Measurements from ENCODE around the gene BMPR1B. TPM values are rescaled to one million over a fixed set of nuclear protein-coding genes. Genes with fewer than 3 reads are reported as not detected.

Gene BMPR1B
- total and polyA plus RNA-seq, 2 of the 4 experiments (the other 2 are of a cell fraction), result 0.24 to 0.90 TPM

- Histone ChIP-seq H3K4me1 (ENCODE audit: control insufficient read depth, insufficient read depth, low read length) (no peaks in the 10 kb centered on the region), H4K91ac (ENCODE audit: insufficient read depth, low read depth, low read length) (no peak overlapping the region), H2BK20ac (ENCODE audit: low read depth, low read length) (no peak overlapping the region), H2BK15ac (ENCODE audit: low read depth, low read length) (no peak overlapping the region), H3K27me3 (ENCODE audit: control insufficient read depth, insufficient read depth, low read length) (peaks cover 13% of the 10 kb centered on the region), H3K9me1 (ENCODE audit: insufficient read depth, low read length) (no peaks in the 10 kb centered on the region), H2AK5ac (ENCODE audit: low read depth, low read length) (no peak overlapping the region), H3K56ac (ENCODE audit: extremely low read depth, insufficient read depth, low read length) (no peak overlapping the region), H3K14ac (replicated peaks; ENCODE audit: low read depth, low read length) (no peak overlapping the region), H2BK5ac (ENCODE audit: low read depth, low read length, poor library complexity, severe bottlenecking) (no peak overlapping the region), H3K36me3 (ENCODE audit: control insufficient read depth, insufficient read depth, low read length) (no peaks in the 10 kb centered on the region), H3K4me2 (ENCODE audit: low read depth, low read length) (no peak overlapping the region), H2AFZ (replicated peaks; ENCODE audit: low read length, poor library complexity) (no peak overlapping the region), H3K4ac (ENCODE audit: low read depth, low read length) (no peak overlapping the region), H2AK9ac (replicated peaks; ENCODE audit: low read depth, low read length, poor library complexity) (no peak overlapping the region), H4K20me1 (ENCODE audit: insufficient read depth, low read length) (no peaks in the 10 kb centered on the region), H3K9me3 (ENCODE audit: control insufficient read depth, insufficient read depth, low read length) (no peaks in the 10 kb centered on the region), H3K79me1 (ENCODE audit: low read depth in 1 of 2, low read length in 2 of 2) (no peaks in the 10 kb centered on the region), H3K18ac (ENCODE audit: low read depth, low read length) (no peak overlapping the region), H3K4me3 (ENCODE audit: insufficient read depth, low read depth, low read length) (no peak overlapping the region), H2BK120ac (ENCODE audit: low read depth, low read length) (no peak overlapping the region), H4K5ac (ENCODE audit: low read depth, low read length) (no peak overlapping the region), H3K23ac (ENCODE audit: low read depth, low read length) (no peak overlapping the region), H3K9ac (ENCODE audit: low read depth, low read length) (no peak overlapping the region), H4K8ac (ENCODE audit: low read depth in 2 of 2, low read length in 2 of 2) (no peak overlapping the region), H3K27ac (ENCODE audit: insufficient read depth, low read length) (no peak overlapping the region)
- dilution Hi-C loops (cut with HindIII; ENCODE audit: low sequenced_read_pairs, unreplicated experiment), result no loop called here
- in situ Hi-C loops (cut with MboI; ENCODE audit: low sequenced_read_pairs), result loop anchor here (25.0 kb wide), 1 partner anchor 349 kb away; no protein-coding TSS in a partner anchor
- ChIA-PET CTCF (no interaction called here), POLR2A (ENCODE audit: unreplicated experiment) (no interaction called here)
- intact Hi-C loops (cut with micrococcal nuclease), result no loop called here
- DNase-seq (no peak), ATAC-seq (ENCODE audit: low read depth) (no peak)
- no TSS peak for BruUV-seq (replicated peaks)
- 20% methylated on average over 1 of the region's 3 CpGs; no CpG with 5 or more reads in 1 of the 2 experiments for WGBS, 2 experiments (ENCODE audit: extremely low coverage in 2 of 2, insufficient read length in 1 of 2)
- no peak for TF ChIP-seq MXI1 (IDR thresholded peaks at IDR 0.05; ENCODE audit: borderline replicate concordance, low read depth, low read length)
- TF ChIP-seq, protein P1, sequence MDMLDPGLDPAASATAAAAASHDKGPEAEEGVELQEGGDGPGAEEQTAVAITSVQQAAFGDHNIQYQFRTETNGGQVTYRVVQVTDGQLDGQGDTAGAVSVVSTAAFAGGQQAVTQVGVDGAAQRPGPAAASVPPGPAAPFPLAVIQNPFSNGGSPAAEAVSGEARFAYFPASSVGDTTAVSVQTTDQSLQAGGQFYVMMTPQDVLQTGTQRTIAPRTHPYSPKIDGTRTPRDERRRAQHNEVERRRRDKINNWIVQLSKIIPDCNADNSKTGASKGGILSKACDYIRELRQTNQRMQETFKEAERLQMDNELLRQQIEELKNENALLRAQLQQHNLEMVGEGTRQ (IDR thresholded peaks at IDR 0.05; ENCODE audit: low read depth, low read length), result no peak
- no peak for TF ChIP-seq NFE2L2 (IDR thresholded peaks at IDR 0.05; ENCODE audit: low read depth, low read length)
- TF ChIP-seq FOS (IDR thresholded peaks at IDR 0.05; ENCODE audit: low read depth, low read length), result no peak
- no peak for TF ChIP-seq CHD1 (IDR thresholded peaks at IDR 0.05; ENCODE audit: low read depth, low read length)
- TF ChIP-seq MAZ (IDR thresholded peaks at IDR 0.05; ENCODE audit: borderline replicate concordance, low read depth, low read length), result no peak
- TF ChIP-seq, protein P2, sequence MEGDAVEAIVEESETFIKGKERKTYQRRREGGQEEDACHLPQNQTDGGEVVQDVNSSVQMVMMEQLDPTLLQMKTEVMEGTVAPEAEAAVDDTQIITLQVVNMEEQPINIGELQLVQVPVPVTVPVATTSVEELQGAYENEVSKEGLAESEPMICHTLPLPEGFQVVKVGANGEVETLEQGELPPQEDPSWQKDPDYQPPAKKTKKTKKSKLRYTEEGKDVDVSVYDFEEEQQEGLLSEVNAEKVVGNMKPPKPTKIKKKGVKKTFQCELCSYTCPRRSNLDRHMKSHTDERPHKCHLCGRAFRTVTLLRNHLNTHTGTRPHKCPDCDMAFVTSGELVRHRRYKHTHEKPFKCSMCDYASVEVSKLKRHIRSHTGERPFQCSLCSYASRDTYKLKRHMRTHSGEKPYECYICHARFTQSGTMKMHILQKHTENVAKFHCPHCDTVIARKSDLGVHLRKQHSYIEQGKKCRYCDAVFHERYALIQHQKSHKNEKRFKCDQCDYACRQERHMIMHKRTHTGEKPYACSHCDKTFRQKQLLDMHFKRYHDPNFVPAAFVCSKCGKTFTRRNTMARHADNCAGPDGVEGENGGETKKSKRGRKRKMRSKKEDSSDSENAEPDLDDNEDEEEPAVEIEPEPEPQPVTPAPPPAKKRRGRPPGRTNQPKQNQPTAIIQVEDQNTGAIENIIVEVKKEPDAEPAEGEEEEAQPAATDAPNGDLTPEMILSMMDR (conservative IDR thresholded peaks at IDR 0.05; ENCODE audit: low read depth, low read length), result no peak
- no peak for TF ChIP-seq SMC3 (IDR thresholded peaks at IDR 0.05; ENCODE audit: low read depth, low read length)
- TF ChIP-seq, protein P3, sequence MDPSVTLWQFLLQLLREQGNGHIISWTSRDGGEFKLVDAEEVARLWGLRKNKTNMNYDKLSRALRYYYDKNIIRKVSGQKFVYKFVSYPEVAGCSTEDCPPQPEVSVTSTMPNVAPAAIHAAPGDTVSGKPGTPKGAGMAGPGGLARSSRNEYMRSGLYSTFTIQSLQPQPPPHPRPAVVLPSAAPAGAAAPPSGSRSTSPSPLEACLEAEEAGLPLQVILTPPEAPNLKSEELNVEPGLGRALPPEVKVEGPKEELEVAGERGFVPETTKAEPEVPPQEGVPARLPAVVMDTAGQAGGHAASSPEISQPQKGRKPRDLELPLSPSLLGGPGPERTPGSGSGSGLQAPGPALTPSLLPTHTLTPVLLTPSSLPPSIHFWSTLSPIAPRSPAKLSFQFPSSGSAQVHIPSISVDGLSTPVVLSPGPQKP (IDR thresholded peaks at IDR 0.05; ENCODE audit: borderline replicate concordance, low read depth, low read length), result no peak
- no peak for TF ChIP-seq RAD21 (IDR thresholded peaks at IDR 0.05; ENCODE audit: low read length)
- no peak for TF ChIP-seq POLR2A (IDR thresholded peaks at IDR 0.05; ENCODE audit: low read depth, low read length)
- no peak for TF ChIP-seq CEBPB (IDR thresholded peaks at IDR 0.05; ENCODE audit: low read depth, low read length)
Observed at GRCh38 chr4:94763500-94763899, 5.7 kb downstream of the BMPR1B start.

Data from IMR-90 (cell line).